ENCODE measurements around the gene ITGAX. TPM values are rescaled to one million over a fixed set of nuclear protein-coding genes. Genes with fewer than 3 reads are reported as not detected.
A peak's percentile ranks its signal among the peaks of the same experiment; 100 is the strongest.

ITGAX gene
- total and polyA plus RNA-seq, 12 donors, result 1.4 to 84.9 (median 3.6) TPM

GRCh38 chr16:31427441-31428278 is 72.7 kb downstream of the ITGAX start:
- peak; percentile 33 to 66 (median 51) for DNase-seq
- Histone ChIP-seq H3K4me3 (peak overlapping the region in 1 of 4 donors; percentile 49), H3K4me1 (replicated peaks in 1 of 2) (peaks cover 0 to 5% of the 10 kb centered on the region in 2 donors), H3K27ac (peak overlapping the region in 1 of 5 donors; percentile 17), H3K36me3 (replicated peaks in 1 of 2) (no peaks in the 10 kb centered on the region), H3K27me3 (no peaks in the 10 kb centered on the region), H3K9me3 (replicated peaks in 1 of 3) (no peaks in the 10 kb centered on the region)
- WGBS, 4 donors, result 12 to 42% (median 30%) methylated on average over 31 to 73 of the region's 83 CpGs
- no peak for TF ChIP-seq CTCF (IDR thresholded peaks at IDR 0.05)
- TF ChIP-seq POLR2A (IDR thresholded peaks at IDR 0.05), result no peak
- intact Hi-C loops (cut with DNase I), result no loop called here

- Histone ChIP-seq H3K36me3 (replicated peaks in 1 of 2) (no peaks in the 10 kb centered on the region), H3K4me1 (replicated peaks in 1 of 2) (peaks cover 0 to 5% of the 10 kb centered on the region in 2 donors), H3K27ac (peak within 1 kb of the TSS in 1 of 5 donors; percentile 17), H3K4me3 (peak within 1 kb of the TSS in 1 of 4 donors; percentile 49), H3K9me3 (replicated peaks in 1 of 3) (no peaks in the 10 kb centered on the region), H3K27me3 (no peaks in the 10 kb centered on the region)
- WGBS, 4 donors, result 55 to 66% (median 64%) methylated on average over 6 to 7 of the region's 7 CpGs
- no peak for TF ChIP-seq POLR2A (IDR thresholded peaks at IDR 0.05)
- no peak for TF ChIP-seq CTCF (IDR thresholded peaks at IDR 0.05)
- no peak for DNase-seq
- intact Hi-C loops (cut with DNase I), result no loop called here
Observed at GRCh38 chr16:31428279-31428597, 73.3 kb downstream of the ITGAX start, which contains the start of gene COX6A2. Gene COX6A2, minus strand, starts transcription at chr16:31428360. Its CDS starts 35 bp downstream, at chr16:31428325.

- intact Hi-C loops (cut with DNase I), result no loop called here
- TF ChIP-seq CTCF (IDR thresholded peaks at IDR 0.05), result no peak
- no peak for TF ChIP-seq POLR2A (IDR thresholded peaks at IDR 0.05)
- no peaks in the 10 kb centered on the region for H3K27me3 ChIP-seq
- no peaks in the 10 kb centered on the region for H3K36me3 ChIP-seq (replicated peaks in 1 of 2)
- no peak overlapping the region for H3K27ac ChIP-seq
- no peaks in the 10 kb centered on the region for H3K9me3 ChIP-seq (replicated peaks in 1 of 3)
- 77 to 84% (median 81%) methylated on average over 7 of the region's 7 CpGs for WGBS, 4 donors
- peaks cover 0 to 5% of the 10 kb centered on the region in 2 donors for H3K4me1 ChIP-seq (replicated peaks in 1 of 2)
- no peak overlapping the region for H3K4me3 ChIP-seq
- DNase-seq, result no peak
Observed at GRCh38 chr16:31428638-31429247, 73.8 kb downstream of the ITGAX start.

GRCh38 chr16:31429314-31429713 is 74.3 kb downstream of the ITGAX start:
- Histone ChIP-seq H3K4me1 (replicated peaks in 1 of 2) (peaks cover 0 to 5% of the 10 kb centered on the region in 2 donors), H3K9me3 (replicated peaks in 1 of 3) (no peaks in the 10 kb centered on the region), H3K4me3 (no peak overlapping the region), H3K27me3 (no peaks in the 10 kb centered on the region), H3K27ac (no peak overlapping the region), H3K36me3 (replicated peaks in 1 of 2) (no peaks in the 10 kb centered on the region)
- intact Hi-C loops (cut with DNase I), result no loop called here
- 5 to 17% (median 11%) methylated on average over 1 of the region's 1 CpG for WGBS, 4 donors
- TF ChIP-seq CTCF (IDR thresholded peaks at IDR 0.05) (no peak), POLR2A (IDR thresholded peaks at IDR 0.05) (no peak)
- no peak for DNase-seq
